Measurements from ENCODE around the gene ALDOA.

GRCh38 chr16:30033270-30033669, 32.3 kb upstream of the ALDOA start:
- TF ChIP-seq CTCF (IDR thresholded peaks at IDR 0.05; ENCODE audit: insufficient read depth, low read length), result no peak
- no peak for TF ChIP-seq REST (IDR thresholded peaks at IDR 0.05; ENCODE audit: insufficient replicate concordance, low read depth)
- TF ChIP-seq POLR2AphosphoS5 (IDR thresholded peaks at IDR 0.05; ENCODE audit: low read depth), result no peak
- TF ChIP-seq GABPA (IDR thresholded peaks at IDR 0.05; ENCODE audit: low read depth), result no peak
